G401 (cell line): Measurements from ENCODE around the gene F2RL2. TPM values are rescaled to one million over a fixed set of nuclear protein-coding genes. Genes with fewer than 3 reads are reported as not detected.

Experiments
- DNase-seq: peaks from one replicate; pipeline ENCODE4 v3.0.0-alpha.2; 2015; ENCODE audit warnings: low spot score
- in situ Hi-C: cut with HindIII; loops from 2 replicates; pipeline ENCODE4 v1.10.0; 2016; ENCODE audit warnings: low sequenced_read_pairs, mixed read lengths
- total RNA-seq: library from RNA; depleted of rRNA; stranded (reverse); fragments of >200 nt; shearing (Covaris generic); gene quantifications from 2 replicates; pipeline ENCODE4 v1.2.3, GENCODE V29; 2014; rRNA removed

The F2RL2 gene
- total RNA-seq, 1 experiment from 2014 or later: 260 TPM

- DNase-seq: no peak
- in situ Hi-C loops: no loop called here
Measured at GRCh38 chr5:76594107-76594506, 29.1 kb downstream of the F2RL2 start.

GRCh38 chr5:76592692-76593091 is 30.5 kb downstream of the F2RL2 start:
- no peak for DNase-seq
- in situ Hi-C loops: no loop called here

GRCh38 chr5:76591366-76591765 is 31.8 kb downstream of the F2RL2 start:
- in situ Hi-C loops: no loop called here
- DNase-seq: no peak

- no peak for DNase-seq
- in situ Hi-C loops: no loop called here
Measured at GRCh38 chr5:76590027-76590426, 33.2 kb downstream of the F2RL2 start.

- in situ Hi-C loops: no loop called here
- DNase-seq: no peak
Measured at GRCh38 chr5:76586531-76586930, 36.7 kb downstream of the F2RL2 start.

- in situ Hi-C loops: no loop called here
- DNase-seq: no peak
Measured at GRCh38 chr5:76585783-76586217, 37.4 kb downstream of the F2RL2 start.

GRCh38 chr5:76583163-76584047 is 39.8 kb downstream of the F2RL2 start:
- no peak for DNase-seq
- in situ Hi-C loops: no loop called here

- in situ Hi-C loops: no loop called here
- no peak for DNase-seq
Measured at GRCh38 chr5:76582230-76583162, 40.7 kb downstream of the F2RL2 start.

GRCh38 chr5:76580981-76581380 is 42.2 kb downstream of the F2RL2 start:
- no peak for DNase-seq
- in situ Hi-C loops: no loop called here

- in situ Hi-C loops: no loop called here
- no peak for DNase-seq
Measured at GRCh38 chr5:76579166-76579937, 43.9 kb downstream of the F2RL2 start.

- in situ Hi-C loops: no loop called here
- DNase-seq: no peak
Measured at GRCh38 chr5:76576996-76577395, 46.2 kb downstream of the F2RL2 start.

GRCh38 chr5:76576450-76576849 is 46.8 kb downstream of the F2RL2 start:
- in situ Hi-C loops: no loop called here
- DNase-seq: no peak

GRCh38 chr5:76571559-76571958 is 51.6 kb downstream of the F2RL2 start:
- in situ Hi-C loops: no loop called here
- DNase-seq: no peak

- in situ Hi-C loops: no loop called here
- no peak for DNase-seq
Measured at GRCh38 chr5:76570153-76570552, 53.0 kb downstream of the F2RL2 start.

Other genes with a start within 250 kb of the F2RL2 start
- 77.4 and 83.2 TPM in 2 replicates for gene IQGAP2, start 220.1 kb downstream of the F2RL2 start, total RNA-seq
- gene F2R, start 92.7 kb upstream of the F2RL2 start, total RNA-seq: 160 and 221 TPM in 2 replicates
- 162 and 209 TPM in 2 replicates for gene F2RL1, start 195.6 kb upstream of the F2RL2 start, total RNA-seq
- 2.0 and 21.2 TPM in 2 replicates for gene S100Z, start 226.6 kb upstream of the F2RL2 start, total RNA-seq